HG03159 (cell line): ENCODE results near the gene VRK2.
"Not testable (repeated sequence)": the region's sequence is repeated elsewhere in the genome, so short reads cannot be mapped to it uniquely, and the experiment has no call there.

Experiments used
- ATAC-seq: cut with Tn5 transposase; IDR thresholded peaks from one replicate; pipeline ENCODE4 v1.9.1; 2021; ENCODE audit warnings: mild to moderate bottlenecking, moderate library complexity; ENCODE audit not compliant: unreplicated experiment

Gene VRK2

DNA sequence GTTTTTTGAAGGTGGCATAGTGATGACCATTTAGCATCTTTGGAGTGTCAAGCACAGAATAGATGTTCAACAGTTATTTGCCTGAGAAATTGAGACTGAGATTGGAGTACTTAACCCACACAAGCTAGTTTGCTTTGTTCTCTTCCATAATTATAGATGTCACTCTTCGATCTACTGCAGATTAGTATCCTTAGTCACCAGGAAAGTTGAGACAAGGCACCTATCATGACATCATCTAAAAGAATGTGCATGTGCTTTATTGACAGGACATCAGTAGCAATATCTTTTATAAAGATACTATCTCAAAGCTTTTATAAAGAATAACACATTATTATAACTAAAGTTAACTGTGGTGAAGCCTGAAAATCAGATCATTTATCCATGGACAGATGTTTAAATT is 6.4 kb downstream of the VRK2 start:
- ATAC-seq = no peak

DNA sequence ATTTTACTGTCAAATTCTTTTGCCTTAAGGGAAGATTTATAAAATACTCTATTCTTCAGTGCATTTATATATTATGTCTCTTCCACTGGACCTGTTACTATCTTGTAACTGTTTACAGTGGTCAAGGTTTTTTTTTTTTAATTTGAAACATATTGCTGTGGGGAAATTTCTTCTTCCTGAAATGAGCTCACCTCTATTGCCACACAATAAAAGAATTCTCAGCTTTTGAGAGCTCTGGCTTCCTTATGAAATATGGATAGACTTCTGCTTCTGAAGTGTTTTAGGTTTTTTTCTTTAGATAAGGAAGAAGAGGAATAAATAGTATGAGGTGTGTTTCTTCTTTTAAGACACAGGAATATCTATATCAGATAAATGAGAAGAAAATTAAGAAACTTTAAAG is 7.7 kb downstream of the VRK2 start:
- ATAC-seq = no peak

- ATAC-seq = no peak
These were observed 8.6 kb downstream of the VRK2 start for GRCh38 chr2:58055033-58055786.

DNA sequence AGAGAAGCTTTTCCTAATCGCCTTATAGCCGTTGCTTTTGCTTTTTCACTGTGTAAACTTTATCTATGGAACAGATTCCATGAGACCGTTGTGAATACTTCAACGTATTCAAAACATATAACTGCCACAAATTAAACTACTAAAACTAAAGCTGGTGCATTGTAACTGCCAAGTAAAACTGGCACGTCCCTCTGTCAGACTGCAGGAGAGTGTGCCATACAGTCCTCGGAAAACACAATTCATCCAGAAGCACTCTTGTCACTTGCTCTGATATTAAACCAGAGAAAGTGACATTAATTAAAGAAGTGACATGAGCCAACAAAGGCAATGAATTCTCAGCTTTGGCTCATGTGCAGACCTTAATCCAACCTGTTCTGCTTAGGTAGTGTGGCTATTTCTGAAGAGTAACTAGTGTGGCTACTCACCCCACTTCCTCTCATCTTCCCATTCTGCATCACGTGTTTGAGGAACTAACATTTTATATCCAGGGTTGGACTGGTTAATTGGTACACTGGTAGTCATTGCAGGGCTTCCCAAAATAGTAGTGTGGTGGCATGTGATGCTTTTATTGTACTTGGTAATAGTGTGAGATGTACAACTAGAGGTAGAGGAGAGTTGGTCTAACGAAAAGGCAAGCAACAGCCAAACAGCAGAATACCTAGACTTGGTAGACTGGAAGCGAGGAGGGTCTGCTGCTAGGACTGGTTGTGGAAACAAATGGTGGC is 9.7 kb downstream of the VRK2 start:
- ATAC-seq = no peak

- ATAC-seq = no peak
These were observed 11.3 kb downstream of the VRK2 start for GRCh38 chr2:58057707-58058530.

GRCh38 chr2:58063641-58064040 is 17.0 kb downstream of the VRK2 start:
- ATAC-seq = no peak

DNA sequence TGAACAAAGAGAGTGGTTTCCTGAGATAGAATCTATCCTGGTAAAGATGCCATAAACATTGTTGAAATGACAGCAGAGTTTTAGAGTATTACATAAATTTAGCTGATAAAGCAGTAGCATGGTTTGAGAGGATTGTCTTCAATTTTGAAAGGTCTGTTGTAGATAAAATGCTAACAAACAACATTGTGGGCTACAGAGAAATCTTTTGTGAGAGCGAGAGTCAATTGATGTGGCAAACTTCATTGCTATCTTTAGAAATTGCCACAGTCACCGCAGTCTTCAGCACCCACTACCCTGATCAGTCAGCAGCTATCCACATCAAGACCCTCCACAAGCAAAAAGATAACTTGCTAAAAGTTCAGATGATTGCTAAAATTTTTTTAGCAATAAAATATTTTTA is 17.5 kb downstream of the VRK2 start:
- no peak for ATAC-seq

DNA sequence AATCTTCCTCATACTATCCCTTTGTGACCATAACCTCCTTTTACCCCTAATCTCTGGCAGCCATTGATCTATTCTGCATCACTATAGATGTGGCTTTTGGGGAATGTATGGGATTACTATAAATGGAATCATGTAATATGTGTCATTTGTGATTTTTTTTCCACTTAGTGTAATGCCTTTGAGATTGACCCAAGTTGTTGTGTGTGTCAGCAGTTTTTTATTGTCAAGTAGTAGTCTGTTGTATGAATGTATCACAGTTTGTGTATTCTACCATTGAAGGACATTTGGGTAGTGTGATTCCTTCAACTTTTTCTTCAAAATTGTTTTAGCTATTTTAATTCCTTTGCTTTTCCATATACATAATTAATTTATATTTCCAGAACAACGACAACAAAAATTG is 18.6 kb downstream of the VRK2 start:
- ATAC-seq = no peak

DNA sequence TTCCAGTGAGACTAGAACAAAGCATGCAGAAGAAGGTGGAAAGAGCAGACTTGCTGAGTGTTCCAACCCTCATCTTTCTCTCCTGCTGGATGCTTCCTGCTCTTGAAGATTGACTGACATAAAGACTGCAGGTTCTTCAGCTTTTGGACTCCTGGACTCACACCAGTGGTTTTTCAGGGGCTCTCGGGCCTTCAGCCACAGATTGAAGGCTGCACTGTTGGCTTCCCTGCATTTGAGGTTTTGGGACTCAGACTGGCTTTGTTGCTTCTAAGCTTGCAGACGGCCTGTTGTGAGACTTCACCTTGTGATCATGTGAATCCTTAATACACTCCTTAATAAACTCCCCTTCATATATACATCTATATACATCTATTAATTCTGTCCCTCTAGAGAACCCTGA is 20.4 kb downstream of the VRK2 start:
- no peak for ATAC-seq

DNA sequence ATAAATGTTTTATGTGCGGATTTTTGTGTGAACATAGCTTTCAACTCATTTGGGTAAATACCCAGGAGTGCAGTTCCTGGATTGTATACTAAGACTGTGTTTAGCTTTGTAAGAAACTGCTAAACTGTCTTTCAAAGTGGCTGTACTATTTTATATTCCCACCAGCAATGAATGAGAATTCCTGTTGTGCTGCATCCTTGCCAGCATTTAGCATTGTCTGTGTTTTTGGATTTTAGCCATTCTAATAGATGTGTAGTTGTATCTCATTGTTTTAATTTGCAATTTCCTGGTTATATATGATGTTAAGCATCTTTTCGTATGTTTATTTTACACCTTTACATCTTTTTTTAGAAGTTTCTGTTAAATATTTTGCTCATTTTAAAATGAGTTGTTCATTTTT is 24.2 kb downstream of the VRK2 start:
- no peak for ATAC-seq

DNA sequence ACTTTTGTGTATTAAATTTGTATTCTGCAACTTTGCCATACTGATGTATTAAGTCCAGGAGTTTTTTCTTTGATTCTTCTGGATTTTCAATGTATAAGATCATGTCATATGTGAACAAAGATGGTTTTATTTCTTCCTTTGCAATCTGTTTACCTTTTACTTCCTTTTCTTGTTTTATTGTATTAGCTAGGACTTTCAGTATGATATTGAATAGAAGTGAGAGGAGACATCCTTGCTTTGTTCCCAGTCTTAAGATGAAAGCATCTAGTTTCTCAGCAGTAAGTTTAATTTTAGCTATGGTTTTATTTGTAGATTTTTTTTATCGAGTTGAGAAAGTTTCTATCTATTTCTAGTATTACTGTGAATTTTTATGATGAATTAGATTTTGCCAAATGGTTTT is 25.5 kb downstream of the VRK2 start:
- no peak for ATAC-seq

GRCh38 chr2:58073008-58073407 is 26.4 kb downstream of the VRK2 start:
- ATAC-seq = no peak

GRCh38 chr2:58073751-58074150 is 27.1 kb downstream of the VRK2 start:
- ATAC-seq = no peak

DNA sequence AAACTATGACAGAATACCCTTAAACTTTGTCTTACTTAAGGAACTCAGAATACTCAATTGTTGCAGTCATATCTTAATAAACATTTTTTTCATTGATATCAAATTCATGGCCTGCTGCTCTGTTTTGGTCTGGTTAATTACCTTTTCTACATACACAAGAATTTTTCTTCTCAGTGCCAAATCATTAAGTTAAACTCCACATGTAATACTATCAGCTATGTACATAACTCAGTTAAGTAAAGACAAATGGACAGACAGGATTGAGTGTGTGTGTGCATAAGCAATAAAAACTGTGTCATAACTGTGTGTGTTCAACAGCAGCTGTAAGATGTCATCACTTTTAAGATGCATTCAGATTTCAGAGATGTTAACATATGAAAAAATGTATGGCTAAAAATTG is 34.4 kb downstream of the VRK2 start:
- ATAC-seq = no peak

DNA sequence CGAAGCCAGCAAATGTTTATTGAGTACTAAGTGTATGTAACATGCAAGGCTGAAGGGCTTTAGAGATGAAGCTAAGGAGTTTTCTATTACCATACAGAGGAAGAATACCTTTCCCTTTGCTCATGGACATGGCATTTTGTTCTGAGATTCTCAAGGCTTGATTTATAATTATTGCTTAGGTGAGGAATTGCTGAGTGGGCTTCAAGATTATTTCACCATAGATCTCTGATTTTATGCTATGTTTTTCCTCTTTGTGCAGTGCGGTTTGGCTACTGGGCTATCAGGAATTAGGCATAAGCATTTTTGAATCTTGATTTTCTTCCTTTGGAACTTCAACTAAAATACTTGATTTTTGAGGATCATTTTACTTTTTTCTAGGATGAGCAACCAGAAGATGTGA is 42.5 kb downstream of the VRK2 start:
- no peak for ATAC-seq

DNA sequence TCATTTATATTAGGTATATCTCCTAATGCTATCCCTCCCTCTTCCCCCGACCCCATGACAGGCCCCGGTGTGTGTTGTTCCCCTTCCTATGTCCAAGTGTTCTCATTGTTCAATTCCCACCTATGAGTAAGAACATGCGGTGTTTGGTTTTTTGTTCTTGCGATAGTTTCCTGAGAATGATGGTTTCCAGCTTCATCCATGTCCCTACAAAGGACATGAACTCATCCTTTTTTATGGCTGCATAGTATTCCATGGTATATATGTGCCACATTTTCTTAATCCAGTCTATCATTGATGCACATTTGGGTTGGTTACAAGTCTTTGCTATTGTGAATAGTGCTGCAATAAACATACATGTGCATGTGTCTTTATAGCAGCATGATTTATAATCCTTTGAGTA is 46.2 kb downstream of the VRK2 start:
- ATAC-seq = not testable (repeated sequence)

DNA sequence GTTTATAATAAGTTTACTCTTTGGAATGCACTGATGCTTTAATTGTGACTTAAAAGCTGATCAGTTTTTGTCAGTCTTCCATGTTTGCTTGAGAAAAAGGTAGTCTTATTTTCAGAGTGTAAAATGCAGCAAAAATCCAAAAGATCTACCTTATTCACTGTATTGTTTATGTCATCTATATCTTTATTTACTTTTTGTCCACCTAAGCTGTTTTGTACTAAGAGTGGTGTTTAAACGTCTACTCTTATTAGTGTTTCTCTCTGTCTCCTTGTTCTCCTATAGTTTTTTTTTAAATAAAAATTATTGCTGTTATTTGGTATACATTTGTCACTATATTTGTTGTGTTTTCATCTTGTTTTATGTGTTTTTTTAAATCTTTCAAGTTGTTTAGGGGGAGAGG is 50.4 kb downstream of the VRK2 start:
- ATAC-seq = no peak

- no peak for ATAC-seq
These were observed 51.9 kb downstream of the VRK2 start for GRCh38 chr2:58098254-58099095.

GRCh38 chr2:58099096-58099769 is 52.6 kb downstream of the VRK2 start:
- no peak for ATAC-seq

- no peak for ATAC-seq
These were observed 54.9 kb downstream of the VRK2 start for GRCh38 chr2:58101500-58101899.
